ENCODE measurements around the gene WDR27.
"Not testable (repeated sequence)": the region's sequence is repeated elsewhere in the genome, so short reads cannot be mapped to it uniquely, and the experiment has no call there.

Gene WDR27

DNA sequence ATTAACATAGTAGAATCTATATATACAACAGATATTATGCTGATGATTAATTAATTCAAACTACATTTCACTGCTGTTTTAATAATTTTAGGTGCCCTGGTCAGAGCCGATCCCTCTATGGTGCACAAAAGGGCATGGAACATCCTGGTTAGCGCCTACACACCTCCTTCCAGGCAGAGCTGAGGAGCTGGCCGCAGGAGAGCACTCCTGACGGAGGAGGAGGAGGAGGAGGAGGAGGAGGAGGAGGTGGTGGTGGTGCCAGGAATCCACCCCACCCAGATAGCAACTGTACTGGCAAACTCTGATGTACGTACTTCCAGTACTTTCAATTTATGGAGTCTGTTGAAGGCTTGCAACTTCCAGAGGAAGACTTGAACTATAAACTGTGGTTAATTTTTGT is 244.1 kb downstream of the WDR27 start:
- DNase-seq, result no peak

DNA sequence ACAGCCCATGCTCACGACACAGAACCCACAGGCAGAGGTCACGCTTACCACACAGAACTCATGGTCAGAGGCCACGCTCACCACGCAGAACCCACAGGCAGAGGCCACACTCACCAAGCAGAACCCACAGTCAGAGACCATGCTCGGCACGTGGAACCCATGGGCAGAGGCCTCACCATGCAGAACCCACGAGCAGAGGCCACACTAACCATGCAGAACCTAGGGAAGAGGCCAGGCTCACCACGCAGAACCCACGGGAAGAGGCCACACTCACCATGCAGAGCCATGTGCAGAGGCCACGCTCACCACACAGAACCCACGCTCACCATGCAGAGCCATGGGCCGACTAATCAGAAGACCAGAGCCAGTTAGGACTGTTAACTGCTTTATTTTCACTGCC is 245.0 kb downstream of the WDR27 start:
- no peak for DNase-seq

DNA sequence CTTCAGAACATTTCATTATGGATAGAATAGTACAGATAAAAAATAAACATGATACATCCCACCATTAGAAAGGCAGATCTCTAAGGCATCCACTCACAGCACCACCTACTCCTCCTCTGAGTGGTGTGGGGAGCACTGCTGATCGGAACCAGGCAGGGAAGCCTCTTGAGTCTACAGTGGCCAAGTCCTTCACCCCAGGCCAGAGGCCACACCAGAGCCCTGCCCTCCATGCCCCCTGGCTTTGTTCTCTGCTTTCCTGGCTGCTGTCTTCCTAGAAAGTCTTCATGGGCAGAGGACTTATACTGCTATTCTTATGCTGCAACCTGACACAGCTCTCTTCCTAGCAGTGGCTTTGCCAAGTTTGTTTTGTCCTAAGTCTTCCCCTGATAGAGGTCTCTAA is 246.4 kb downstream of the WDR27 start:
- DNase-seq, result no peak

DNA sequence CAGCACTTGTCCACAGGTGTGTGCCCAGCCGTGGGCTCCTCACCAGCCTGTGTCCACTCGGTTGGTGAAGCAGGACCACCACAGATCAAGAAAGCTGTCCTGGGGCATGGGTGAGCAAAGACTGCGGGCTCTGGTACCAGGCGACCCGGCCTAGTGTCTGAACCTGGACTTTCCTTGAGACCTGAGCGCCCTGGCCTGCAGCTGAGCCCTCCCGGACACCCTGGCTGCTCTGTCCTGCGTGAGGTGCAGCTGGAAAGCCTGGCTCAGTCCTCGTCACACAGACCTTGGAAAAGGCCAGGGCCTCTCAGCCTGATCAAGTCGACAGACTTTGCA is 247.0 kb downstream of the WDR27 start:
- no peak for DNase-seq

DNA sequence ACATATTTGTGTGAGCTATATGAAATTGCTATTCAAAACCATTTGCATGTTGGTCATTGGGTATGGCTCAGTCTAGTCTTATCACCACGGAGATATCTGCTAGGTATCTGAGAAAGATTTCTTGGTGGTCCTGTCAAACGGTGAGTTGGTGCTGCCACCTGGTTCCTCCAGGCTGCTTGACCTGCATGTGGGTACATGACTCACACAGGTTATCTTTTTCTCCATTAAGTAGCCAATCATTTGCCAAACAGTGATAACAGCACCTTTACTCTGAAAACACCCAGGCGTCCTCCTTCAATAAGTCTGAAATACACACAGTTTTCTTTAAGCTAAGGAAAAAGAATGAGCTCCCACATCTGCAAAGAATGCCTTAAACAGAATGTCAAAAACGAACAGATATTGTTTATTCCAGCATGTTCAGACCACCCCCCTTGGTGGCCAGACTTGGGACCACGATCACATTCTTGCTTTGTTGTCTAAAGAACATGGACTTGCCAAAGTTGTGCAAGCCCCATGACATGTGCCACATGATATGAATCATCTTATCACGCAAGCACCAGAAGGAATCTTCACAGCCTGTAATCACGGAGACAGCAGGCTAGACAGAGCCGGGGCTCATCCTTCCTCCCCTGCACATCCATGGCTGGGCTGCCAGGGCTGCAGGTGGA is 247.5 kb downstream of the WDR27 start:
- DNase-seq, result no peak

DNA sequence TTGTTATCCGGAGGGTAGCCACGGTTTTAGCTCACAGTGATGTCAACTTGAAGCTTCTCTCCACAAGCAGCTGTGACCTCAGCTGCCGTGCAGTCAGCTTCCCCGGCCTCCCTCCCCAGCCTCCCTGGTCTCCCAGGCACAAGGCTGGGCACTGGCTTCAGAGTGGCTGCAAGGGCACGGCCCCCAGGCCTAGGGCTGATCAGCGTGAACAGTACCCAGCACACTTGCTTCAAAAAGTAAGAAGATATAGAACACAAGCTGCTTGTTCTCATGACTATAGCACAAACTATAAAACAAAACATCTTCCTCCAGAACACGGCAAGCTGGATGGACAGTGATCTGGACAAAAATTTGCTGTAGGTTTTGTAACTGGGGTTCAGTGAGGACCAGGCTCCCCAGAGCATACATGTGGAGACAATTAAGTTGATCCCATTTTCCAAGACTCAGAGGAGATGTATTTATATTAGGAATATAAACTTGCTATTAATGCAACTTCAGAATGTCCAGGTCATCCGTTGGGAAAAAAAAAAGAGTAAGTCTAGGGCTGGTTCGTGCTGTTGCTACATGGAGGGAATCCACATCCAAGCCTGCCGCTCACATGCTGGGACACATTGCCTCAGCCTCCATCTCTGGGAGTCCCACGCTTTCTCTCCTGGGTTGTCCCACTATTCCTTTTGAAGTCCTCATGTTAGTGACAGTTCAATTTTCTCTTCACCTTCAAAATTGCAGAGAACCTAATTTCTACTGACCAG is 248.8 kb downstream of the WDR27 start:
- no peak for DNase-seq

DNA sequence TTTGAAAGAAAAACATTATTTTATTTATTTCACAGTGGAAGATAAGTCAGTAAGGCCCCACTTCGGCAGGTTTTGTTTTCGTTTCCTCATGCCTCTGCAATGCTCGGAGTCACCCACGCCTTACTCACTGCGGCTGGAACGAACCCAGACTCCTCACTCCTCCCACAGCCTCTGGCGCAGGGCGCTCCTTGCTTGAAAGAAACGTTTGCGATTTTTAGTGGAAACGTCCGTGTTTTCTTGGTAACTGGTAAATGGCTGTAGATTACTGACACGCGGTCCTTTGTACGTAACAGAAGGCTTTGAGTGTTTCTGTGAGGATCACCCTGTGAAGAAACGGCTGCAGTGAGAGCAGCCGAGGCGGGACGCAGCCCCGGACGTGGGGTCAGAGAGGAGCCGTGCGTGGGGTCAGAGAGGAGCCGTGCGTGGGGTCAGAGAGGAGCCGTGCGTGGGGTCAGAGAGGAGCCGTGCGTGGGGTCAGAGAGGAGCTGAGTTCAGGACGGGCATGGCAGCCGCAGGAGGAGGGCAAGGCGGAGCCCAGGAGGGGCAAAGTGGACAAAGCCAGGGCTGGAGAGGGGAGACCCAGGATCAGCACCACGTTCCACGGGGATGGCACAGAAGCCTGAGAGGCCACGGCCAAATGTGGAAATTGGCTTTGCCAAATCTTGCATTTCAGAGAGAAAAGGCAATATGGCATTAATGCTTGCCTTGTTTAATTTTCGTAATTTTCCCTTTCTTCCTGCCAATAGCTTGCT is 249.5 kb downstream of the WDR27 start:
- no peak for DNase-seq

DNA sequence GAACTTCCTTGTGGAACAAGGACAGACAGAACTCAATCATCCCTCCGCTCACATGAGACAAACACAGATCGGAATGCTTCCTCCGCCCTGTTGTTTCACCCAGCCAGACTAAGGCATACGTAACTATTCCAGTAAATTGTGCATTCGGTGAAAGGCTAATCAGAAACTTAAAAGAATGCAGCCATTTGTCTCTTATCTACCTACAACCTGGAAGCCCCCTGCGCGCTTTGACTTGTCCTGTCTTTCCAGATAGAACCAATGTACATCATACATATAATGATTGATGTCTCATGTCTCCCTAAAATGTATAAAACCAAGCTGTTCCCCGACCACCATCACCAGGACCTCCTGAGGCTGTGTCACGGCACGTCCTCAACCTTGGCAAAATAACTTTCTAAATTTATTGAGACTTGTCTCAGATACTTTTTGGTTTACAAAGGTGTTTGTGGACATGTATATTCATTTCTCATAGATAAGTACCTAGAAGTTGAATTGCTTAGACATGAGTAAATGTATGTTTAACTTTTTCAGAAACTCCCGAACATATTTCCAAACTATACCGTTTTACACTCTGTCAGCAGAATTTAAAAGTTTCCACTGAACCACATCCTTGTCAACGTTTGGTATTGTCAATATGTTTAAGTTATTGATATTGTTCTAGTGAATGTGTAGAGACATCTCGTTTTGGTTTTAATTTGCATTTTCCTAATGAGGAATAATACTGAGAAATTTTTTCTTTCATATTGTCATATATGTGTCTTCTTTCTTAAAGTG is 250.6 kb downstream of the WDR27 start:
- DNase-seq, result no peak

DNA sequence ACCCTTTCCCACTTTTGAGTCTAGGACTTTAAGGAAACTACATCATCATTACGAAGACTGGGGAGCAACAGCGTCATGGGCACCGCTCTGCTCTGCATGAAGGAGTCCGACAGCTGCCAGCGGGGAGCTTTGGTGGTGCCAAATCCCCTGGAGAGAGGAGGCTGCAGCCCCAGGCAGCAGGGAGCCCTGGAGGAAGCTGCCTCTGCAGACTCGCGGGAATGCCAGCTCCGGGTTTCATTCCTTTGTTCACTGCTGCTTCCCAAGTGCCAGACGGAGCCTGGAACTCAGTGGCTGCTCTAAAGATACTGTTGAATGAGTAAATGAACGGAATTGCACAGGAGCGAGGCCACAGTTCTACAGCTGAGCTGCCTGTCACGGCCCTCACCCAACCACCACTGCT is 251.7 kb downstream of the WDR27 start:
- DNase-seq, result no peak

DNA sequence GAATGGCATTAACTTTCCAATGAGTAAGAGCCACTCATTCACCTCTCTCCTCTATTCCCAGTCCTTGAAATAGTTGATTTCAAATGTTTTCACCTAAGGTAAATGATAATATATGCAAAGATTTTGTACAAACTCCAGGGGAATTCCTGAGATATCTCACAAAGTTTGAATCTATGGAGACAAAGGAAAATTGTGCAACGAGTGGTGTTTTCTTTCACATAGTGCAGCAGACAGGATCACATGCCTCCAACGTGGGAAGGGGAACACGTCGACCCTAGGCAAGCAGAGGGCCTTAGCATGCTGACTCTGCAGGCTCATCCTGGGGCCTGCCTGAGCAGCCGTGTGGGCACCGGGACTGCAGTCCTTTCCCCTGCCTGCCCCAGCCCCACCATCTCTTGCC is 252.6 kb downstream of the WDR27 start:
- DNase-seq, result no peak

DNA sequence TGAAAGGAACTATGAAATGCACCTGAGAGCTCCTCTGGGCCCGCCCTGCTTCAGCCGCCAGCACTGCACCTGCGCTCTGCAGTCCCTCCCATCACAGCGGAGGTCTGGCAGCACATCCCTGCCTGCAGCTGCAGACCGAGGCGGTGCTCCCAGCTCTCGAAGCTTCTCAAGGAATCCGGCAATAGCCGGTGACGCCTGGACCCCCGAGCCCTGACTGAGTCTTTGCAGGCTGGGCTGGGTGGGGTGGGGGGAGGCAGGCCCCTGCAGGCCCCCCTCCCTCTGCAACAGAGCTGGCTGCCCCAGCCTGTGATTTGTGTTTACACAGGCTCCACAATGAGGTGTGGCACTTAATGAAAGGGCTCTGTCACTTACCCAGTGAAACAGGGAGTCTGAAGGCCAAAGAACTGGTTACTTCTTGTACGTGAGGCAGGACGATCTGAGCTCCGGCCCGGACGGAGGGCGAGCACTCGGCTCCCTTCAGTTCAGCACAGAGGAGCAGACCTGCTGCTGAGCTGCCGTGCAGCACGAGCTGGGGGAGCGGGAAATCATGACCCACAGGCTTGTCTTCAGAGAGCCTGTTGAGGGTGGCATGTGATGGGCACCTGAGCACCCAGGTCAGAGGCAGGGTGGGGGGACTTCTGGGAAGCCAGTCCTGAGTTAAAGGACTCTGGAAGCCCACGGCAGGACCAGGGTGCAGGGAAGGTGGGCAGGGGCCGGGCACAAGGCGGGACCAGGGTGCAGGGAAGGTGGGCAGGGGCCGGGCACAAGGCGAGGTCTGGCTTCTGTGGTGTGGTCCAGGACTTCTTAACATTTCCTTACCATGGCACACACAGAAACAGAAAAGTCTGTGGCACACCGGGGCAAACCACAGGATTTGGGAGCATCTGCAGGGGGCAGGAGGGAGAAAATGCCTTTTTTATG is 255.9 kb downstream of the WDR27 start:
- no peak for DNase-seq

DNA sequence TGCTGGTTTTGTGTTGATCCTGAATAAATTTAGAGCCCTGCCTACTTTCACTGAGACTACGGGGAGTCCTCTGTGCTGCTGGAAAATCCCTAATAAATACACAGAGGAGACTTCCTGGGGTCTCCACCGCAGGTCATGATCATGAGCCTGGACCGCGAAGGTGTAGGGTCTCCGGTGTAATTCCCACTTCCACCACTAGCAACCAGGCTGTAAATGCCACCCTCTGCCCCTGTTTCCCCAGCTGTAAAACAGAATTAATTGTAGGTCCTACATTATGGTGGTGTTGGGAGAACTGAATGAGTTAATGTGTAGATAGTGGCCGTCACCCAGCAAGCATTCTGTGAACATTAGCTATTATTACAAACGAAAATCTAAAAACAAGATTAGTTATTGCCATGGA is 256.6 kb downstream of the WDR27 start:
- DNase-seq, result no peak

DNA sequence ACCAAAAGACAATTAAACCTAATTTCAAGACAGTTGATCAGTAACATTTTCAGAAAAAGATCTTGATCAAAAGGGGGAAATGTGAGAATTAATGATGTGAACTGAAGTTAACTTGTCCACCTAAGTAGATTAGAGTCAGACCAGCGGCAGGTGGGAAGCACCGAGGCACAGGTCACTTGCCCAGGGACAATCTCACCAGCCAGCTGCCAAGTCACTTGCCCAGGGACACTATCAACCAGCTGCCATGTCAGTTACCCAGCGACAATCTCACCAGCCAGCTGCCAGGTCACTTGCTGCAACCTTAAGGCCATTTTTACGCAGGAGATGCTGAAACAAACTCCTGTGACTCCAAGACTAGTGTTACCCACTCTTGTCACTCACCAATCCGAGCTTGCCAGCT is 260.5 kb downstream of the WDR27 start:
- DNase-seq, result no peak

DNA sequence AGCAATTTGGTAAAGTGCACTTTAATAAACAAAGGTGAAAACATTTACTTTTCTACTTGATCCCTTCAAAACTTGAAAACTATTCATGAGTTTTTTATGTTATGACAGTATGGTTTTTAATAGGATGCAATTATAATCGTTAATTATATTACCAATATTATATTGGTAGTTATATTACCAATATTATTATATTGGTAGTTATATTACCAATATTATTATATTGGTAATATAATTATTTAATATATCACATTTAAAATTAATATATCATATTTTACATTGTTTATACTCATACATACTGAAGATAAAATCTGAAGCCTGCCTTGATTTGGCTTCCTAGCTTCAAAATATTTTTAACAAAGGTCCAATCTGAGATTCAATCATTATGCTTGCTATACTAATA is 262.1 kb downstream of the WDR27 start:
- DNase-seq, result no peak

DNA sequence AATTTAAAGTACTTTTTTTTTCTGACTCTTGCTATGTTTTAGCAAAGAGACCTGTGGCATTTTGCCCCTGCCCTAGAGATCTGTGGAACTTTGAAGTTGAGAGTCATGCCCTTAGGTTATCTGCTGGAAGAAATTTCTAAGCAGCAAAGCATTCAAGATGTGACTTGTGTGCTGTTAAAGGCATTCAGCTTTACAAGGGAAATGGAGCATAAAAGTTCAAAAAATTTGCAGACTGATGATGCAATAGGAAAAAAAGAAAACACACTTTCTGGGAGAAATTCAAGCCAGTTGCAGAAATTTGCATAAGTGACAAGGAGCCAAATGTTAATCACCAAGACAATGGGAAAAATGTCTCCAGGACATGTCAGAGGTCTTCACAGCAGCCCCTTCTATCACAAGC is 267.3 kb downstream of the WDR27 start:
- DNase-seq, result not testable (repeated sequence)

DNA sequence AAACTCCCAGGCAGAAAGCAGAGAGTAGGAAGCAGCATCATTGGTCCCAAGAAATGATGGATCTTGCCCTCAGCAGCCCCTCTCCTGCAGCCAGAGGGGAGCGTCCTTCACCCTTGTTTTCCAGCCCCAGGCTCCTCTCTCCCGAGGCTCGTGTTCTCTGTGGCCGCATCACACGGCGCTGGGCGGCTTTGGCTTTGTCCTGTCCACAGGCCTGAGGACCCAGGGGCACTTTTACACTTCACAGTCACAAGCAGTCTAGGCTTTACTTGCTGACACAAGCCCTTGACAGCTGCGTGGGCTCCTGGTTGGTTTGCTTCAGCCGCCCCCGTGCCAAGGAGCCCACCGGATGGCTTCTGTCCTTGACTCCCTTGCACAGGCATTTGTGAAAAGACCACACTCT is 272.8 kb downstream of the WDR27 start:
- no peak for DNase-seq

DNA sequence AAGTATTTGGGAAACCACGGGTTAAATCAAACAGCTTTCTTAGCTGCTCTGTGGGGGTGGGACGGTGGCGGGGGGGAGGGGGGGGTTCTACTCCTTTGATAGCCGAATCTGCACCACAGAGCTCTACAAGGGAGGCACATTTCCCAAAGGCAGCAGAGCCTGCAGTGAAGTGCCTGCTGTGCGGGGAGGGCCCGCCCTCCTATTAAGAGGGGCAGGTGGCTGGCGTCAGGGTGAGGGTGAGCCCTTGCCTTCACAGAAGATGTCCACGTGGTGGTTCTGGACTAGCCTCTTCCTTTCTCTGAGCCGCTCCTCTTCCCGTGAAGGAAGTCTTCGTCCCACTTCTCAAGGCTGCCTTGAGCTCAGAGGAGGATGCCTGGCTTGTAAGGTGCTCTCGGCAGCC is 273.3 kb downstream of the WDR27 start:
- DNase-seq, result no peak

DNA sequence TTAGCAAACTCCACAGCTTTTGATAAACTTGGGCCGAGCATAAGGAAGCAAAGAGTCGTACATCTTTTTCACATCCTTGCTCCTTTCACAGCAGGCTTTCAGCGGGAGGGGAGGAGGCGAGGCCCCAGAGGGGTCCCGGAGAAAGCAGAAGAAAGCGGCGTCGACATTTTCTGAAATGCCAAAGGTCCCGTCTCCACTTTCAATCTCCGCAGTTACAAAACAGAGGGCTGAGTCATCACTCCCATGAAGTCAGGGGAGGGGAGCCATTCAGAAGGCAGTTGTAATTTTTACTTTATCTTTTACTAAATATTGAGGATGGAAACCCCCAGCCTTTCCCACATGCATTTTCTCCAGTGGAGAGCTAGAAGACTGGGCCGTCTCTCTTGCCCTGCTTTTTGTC is 274.0 kb downstream of the WDR27 start:
- DNase-seq, result no peak

DNA sequence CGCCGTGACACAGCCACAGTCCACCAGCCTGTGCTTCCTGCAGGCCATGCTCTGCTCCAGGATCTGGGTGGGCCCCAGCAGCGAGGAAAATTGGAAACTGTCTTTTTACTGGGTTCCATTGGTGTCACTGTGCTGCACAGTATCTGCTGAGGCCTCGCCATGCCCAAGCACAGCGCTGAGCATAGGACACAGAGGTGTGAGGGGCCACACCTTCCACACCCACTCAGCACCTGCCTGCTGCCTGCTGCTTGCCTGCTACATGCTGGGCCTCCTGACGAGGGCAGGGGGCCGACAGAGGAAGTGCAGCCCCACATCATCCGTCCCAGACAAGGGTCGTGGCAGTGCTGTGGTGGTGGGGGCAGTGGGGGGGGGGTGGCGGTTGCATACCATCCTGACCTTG is 275.2 kb downstream of the WDR27 start:
- DNase-seq, result no peak

DNA sequence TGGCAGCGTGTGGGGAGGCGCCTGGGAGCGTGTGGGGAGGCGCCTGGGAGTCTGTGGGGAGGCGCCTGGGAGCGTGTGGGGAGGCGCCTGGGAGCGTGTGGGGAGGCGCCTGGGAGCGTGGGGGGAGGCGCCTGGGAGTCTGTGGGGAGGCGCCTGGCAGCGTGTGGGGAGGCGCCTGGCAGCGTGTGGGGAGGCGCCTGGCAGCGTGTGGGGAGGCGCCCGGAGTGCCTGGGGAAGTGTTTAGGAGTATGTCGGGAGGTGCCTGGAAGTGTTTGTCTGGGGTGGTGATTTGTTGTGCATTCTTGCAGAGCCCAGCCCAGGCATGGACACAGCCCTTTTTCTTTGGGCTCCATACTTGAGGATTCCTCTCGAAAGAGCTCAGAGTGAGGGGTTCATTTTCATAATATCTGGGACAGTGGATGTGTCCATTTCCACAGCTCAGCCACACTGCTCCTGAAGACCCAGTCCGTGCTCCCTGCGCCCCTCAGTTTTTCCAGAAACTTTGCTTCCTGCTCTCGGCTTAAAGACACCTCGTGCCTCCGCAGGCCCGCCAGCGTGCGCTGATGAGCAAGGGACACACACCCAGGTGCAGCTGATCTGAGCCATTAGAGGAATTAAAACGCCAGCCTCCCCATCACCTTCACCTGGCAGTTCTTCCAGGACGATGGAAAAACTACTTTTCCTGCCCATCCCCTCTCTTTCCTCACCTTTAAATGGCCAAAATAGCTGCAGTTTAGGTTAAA is 276.0 kb downstream of the WDR27 start:
- DNase-seq, result no peak

DNA sequence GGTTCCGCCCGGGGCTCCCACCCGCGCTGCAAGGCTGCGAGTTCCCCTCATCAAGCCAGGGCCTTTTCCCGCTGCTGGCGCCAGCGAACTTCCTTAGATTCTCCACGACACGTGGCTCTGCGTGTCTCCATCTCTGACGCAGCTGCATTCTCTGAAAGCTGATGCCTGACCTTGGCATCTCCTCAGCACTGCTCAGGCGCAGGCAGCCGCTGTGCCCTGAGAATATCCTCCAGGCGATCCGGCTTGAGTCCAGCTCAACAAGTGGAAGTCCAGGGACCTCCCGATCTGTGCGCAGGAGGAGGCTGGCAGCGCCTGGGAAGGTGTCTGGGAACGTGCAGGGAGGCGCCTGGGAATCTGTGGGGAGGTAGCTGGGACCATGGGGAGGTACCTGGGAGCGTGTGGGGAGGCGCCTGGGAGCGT is 277.0 kb downstream of the WDR27 start:
- no peak for DNase-seq

All from 8988T (cell line).